GM12892 (cell line): Measurements from ENCODE around the gene PBX1.

Experiments
- DNase-seq: peaks from one replicate; pipeline ENCODE4 v3.0.0; 2011; ENCODE audit not compliant: insufficient read length
- FAIRE-seq: peaks from 2 replicates; lab custom pipeline; 2011; peaks lifted over from hg19 to GRCh38; lab: Jason Lieb, UNC
- POLR2A ChIP-seq: IDR thresholded peaks from 2 replicates; pipeline ENCODE4 v1.6.1; 2011; ENCODE audit warnings: low read depth, low read length, control low read depth
- POLR2AphosphoS5 ChIP-seq: IDR thresholded peaks from 2 replicates; pipeline ENCODE4 v1.6.1; 2011; ENCODE audit warnings: low read depth, low read length, control low read depth
- TAF1 ChIP-seq: IDR thresholded peaks from 2 replicates; pipeline ENCODE4 v1.6.1; 2011; ENCODE audit warnings: low read depth, mild to moderate bottlenecking, control low read depth, low read length, borderline replicate concordance

Gene PBX1

DNA sequence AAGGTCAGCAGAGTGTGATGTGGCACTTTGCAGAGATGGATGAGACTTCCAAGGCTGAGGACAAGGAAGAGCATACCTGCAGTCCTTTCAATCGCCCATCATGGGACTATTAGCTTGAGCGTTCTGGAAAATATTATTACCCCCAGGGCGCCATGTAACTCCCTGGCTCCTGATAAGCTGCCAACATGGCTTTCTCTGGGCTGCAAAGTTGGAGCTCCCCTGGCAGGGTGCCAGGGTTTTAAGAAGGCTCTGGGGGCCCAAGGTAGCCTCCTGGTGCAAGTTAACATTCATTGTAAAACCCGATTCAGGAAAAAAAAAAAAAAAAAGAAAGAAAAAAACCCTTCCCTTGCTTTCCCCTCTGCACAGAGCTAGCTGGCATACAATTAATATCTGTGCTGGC lies 196.7 kb downstream of the PBX1 start:
- FAIRE-seq, result no peak
- TF ChIP-seq POLR2AphosphoS5 (no peak), TAF1 (no peak), POLR2A (no peak)
- no peak for DNase-seq

DNA sequence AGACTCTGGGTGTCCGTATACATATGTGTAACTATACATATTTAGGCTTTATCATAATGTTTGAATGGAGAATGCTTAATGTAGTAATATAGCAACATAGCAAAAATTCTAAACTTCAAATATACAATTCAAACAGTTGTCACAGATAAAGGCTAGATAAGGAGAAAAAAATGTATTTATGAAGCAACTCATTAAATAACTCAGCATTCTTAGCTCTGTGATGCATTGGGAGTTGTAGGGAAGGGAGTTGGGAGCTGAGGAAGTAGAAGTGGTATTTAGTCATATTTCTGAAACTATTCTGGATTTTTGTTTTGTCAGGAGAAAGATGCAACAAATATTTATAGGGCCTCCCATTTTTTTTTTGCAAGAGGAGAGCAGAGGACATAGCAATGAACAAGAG lies 197.8 kb downstream of the PBX1 start:
- no peak for DNase-seq
- TF ChIP-seq TAF1 (no peak), POLR2A (no peak), POLR2AphosphoS5 (no peak)
- FAIRE-seq, result no peak

DNA sequence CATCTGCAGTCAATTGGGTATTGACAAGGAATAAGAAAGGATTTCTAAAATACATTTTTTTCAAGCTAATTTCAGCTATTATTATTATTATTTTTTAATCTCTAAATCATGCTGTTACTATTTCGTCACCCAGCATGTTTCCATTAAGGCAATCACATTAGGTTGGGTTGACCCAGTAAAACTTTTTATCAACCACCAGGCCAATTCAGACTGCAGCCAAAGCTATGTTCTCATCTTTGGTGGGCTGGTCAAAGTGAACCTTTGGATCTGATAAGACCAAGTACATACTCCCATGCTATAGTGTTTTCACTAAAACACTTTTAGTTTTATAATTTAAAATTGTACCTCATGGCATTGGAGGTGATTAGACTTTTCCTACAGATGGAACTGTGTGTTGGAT lies 198.6 kb downstream of the PBX1 start:
- TF ChIP-seq POLR2A (no peak), TAF1 (no peak)
- no peak for FAIRE-seq

DNA sequence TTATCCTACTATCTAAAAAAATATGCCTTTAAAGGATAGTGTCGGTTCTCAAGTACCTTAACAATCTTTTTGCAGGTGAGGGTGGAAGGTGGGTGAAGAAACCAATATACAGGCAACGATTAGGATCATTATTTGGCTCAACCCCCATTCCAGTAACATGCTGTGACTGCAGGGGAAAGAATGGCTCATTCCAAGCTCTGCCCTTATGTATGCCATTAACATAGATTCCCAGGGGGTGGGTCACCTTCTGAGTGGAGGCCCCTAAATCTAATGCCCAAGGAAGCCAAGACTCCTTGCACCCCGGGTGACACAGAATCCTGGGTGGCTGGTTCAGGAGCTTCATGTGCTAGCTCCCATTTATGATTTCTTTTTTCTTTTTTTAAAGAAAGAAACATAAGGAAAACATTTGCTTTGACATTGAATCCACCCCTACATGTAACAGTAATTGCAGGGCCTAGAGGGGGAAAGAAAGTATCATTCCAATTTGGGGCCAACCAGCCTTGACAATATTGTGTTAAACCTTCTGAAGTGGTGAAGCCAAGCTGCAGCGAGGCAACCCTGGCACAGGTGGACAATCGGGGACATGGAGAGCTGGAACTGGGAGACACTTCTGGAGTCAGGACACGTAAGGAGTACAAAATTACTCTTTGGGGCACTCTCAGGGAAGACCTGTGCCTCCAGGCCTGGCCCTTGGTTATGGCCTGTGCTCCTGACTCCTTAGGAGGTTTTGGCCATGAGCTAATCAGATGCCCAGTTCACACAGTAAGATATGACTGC lies 200.3 kb downstream of the PBX1 start:
- DNase-seq, result no peak
- no peak for FAIRE-seq
- TF ChIP-seq POLR2A, result no peak
- TF ChIP-seq TAF1, result no peak
- TF ChIP-seq POLR2AphosphoS5, result no peak

More for the DNA sequence above, 198.6 kb downstream of the PBX1 start:
- DNase-seq, result no peak

DNA sequence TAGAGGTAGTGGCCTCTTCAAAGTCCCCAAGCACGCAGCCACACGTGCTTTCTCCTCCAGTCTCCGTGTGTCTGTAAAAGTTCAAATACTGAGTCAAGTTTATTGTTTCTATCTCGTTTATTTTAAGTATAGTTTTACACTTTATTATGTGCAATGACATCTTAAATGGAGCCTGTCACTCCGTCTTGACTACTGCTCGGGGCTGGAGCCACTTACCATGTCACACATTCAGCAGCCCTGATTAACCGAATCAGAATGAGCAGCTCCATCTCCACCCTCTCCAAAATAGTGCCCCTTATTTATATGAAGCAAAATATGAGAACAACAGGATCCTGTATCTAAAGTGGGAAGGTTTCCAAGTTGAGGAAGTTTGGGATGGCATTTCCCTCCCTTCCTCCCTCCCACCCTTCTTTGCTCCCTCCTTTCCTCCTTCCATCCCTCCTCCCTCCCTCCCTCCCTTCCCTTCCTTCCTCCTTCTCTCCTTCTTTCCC lies 201.0 kb downstream of the PBX1 start:
- DNase-seq (no peak), FAIRE-seq (no peak)
- TF ChIP-seq POLR2A (no peak), TAF1 (no peak), POLR2AphosphoS5 (no peak)

DNA sequence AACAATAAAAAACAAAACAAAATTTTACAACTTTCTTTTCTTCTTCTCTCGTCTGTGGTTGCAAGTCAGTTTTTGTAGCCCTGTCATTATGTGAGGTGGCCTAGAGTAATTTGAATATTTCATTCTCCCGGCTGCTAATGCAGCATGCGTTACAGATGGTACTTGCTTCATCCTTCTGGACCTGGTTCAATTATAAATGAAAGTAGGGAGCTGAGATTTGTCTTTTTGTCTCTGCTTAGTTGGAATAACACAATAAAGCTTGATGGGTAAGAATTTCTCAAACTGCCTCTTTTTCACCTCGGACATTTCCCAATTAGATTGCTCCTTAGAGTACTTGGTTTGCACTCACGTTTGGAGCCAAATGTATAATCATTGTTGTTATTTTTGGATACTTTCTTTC lies 201.6 kb downstream of the PBX1 start:
- TF ChIP-seq TAF1, result no peak
- no peak for TF ChIP-seq POLR2AphosphoS5
- TF ChIP-seq POLR2A, result no peak
- DNase-seq (no peak), FAIRE-seq (no peak)

DNA sequence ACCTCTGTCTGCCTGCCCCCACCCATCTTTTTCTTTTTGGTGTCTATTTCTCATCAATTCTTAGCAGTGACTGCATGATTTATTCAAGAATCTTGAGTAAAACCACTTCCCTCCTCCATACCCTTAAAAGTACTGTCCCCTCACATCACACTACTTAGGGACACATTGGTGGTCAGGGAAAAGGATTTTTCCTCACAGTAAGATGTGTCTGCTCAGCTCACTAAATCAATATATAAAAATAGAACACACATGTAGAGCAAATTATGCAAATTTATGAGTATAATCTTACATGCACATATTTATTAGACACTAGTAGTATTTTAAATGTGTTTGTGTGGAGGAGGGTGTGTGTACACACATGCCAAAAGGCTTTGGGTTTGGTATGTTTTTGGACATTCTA lies 202.0 kb downstream of the PBX1 start:
- FAIRE-seq, result no peak
- DNase-seq, result no peak
- TF ChIP-seq POLR2AphosphoS5, result no peak
- TF ChIP-seq TAF1, result no peak
- no peak for TF ChIP-seq POLR2A

DNA sequence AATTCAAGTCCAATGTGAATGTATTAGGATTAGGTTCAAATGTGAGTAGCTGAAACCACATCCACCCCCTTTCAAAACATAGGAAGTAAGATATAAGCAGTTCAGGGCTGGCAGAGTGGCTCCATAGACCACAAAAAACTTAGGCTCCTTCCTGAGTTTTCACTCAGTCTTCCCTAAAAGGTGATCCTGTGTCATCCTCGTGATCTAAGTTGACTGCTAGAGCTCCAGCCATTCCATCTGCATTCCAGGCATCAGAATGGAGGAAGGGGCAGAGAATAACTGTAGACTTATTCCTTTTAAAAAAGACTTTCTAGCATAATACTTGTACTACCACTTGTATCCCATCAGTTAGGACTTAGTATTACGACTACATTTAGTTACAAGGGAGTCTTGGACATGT lies 204.1 kb downstream of the PBX1 start:
- DNase-seq (no peak), FAIRE-seq (no peak)
- TF ChIP-seq TAF1 (no peak), POLR2A (no peak), POLR2AphosphoS5 (no peak)

DNA sequence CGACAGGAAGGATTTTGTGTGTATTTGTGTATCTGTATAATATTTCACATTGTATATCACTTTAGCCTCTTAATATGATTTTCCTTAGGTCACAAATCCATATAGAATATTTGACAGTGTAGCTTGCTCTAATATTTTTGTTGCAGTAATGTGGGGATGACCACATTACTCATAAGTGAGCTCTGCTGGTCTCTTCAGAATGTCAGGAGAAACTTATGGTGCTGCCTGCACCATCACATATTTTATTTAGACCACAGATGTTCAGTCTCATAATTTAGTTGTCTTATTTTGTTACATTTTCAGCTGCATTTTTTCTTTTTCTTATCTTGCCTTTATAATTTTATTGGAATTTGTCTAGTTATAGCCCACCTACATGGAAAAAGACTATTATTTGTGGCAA lies 205.3 kb downstream of the PBX1 start:
- FAIRE-seq (no peak), DNase-seq (no peak)
- TF ChIP-seq TAF1, result no peak
- TF ChIP-seq POLR2AphosphoS5, result no peak
- TF ChIP-seq POLR2A, result no peak

DNA sequence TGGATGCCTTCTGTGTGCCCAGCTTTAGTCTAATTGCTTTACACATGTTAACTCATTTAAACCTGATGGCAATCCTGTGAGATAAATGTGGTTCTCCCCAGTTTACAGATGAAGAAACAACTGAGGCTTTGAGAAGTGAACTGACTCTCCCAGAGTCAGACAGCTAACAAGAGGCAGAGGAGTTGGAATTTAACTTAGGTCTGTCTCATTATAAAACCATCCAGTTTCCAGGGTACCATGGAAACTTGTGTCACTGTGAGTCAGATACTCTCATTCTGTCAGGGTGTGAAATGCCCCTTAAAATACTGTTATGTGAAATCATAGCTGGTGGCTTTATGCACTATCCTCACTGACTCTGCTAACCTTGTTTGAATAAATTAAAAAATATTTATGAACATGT lies 206.6 kb downstream of the PBX1 start:
- DNase-seq (no peak), FAIRE-seq (no peak)
- TF ChIP-seq POLR2A, result no peak
- TF ChIP-seq TAF1, result no peak
- TF ChIP-seq POLR2AphosphoS5, result no peak

DNA sequence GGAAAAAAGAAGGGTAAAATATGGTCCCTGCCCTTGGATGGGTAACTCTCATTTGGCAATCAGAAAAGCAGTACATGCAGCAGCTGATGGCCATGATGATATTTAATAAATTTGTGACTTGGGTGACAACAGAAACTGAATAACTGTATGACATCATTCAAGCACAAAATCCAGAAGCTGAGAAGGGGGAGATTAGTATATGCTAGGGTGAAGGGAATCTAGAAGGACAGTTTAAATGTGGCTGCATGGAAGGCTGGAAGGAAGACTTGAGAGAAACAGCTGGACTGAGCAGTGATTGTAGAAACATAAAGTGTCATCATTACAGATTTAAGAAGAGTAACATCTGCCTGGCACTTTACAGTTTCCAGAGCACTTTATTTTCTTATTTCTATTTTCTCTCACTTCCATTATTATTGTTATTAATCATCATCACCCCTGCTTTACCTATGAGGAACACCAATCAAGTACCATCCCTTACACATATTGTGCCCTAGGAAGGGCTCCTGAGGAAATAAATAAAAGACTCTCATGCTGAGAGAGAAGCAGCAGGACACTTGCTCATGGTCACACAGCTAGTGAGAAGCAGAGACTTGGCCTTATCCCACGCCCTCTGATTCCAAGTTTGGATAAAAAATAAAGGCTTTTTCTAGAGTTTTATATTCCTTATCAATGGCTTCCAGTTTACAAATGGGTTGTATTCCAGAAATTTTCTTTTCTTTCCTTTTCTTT lies 207.2 kb downstream of the PBX1 start:
- DNase-seq, result no peak
- no peak for TF ChIP-seq POLR2A
- no peak for TF ChIP-seq TAF1
- no peak for TF ChIP-seq POLR2AphosphoS5

DNA sequence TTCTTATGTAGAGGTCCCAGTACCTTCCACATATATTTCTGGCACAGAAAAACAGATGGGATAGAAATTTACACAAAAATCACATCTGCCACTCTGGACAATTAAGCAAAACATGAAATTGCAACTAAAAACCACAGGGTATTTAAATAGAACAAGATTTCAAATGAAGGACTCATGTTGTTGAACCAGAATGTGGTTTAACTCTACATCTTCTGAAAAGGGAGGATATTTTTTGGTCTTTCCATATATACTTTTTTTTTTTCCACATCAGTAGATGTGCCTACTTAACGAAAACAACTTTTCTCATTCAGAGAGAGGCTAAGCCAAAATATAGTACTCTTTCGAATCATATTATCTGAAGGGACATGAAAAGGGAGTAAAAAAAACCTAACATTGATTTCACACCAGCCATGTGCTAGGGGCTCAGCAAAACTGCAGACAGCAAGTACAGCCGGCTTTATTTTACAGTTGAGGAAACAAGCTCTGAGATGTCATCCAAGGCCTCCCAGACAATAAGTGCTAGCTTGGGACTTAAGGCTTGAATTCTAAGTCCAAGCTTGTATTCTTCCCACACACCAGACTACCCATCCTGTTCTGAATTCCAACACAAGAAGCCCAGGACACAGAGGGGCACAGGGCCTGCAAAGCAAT lies 208.9 kb downstream of the PBX1 start:
- FAIRE-seq (no peak), DNase-seq (no peak)
- TF ChIP-seq POLR2A (no peak), POLR2AphosphoS5 (no peak), TAF1 (no peak)

More for the DNA sequence above, 207.2 kb downstream of the PBX1 start:
- no peak for FAIRE-seq
